Pancreas (tissue), 10 donors: ENCODE data around the gene COX19. TPM values are rescaled to one million over a fixed set of nuclear protein-coding genes. Genes with fewer than 3 reads are reported as not detected.

Source experiments
- ATAC-seq, 4 donors: fragments of 200-7000 bp; cut with Tn5 transposase; one replicate each; pipeline versions ENCODE4 v1.8.0 to v1.9.1; 2020; ENCODE audit warnings: mild to moderate bottlenecking in 4 of 4, moderate library complexity in 4 of 4
- DNase-seq, 6 donors: peaks; one replicate each; pipeline ENCODE4 v3.0.0-alpha.2; 2020
- FAIRE-seq: peaks from 2 replicates; lab custom pipeline; 2012; peaks lifted over from hg19 to GRCh38; lab: Jason Lieb, UNC
- H3K27ac ChIP-seq, 4 donors: fragments of 200-600 bp; sonication (generic); 1 replicate in 3 of 4; 2 replicates in 1 of 4; pipeline versions ENCODE4 v1.5.0 to v1.8.0; 2020
- H3K27me3 ChIP-seq, 4 donors: fragments of 200-600 bp; one replicate each; pipeline ENCODE4 v1.8.0; 2021
- H3K36me3 ChIP-seq, 3 donors: fragments of 200-600 bp; sonication (generic) in 1 of 3; one replicate each; pipeline versions ENCODE4 v1.5.0 to v1.8.0; 2020 to 2021
- H3K4me1 ChIP-seq, 3 donors: fragments of 200-600 bp; one replicate each; pipeline ENCODE4 v1.8.0; 2021
- H3K4me3 ChIP-seq, 4 donors: fragments of 200-600 bp; sonication (generic) in 2 of 4; one replicate each; pipeline versions ENCODE4 v1.5.0 to v1.8.0; 2020 to 2021
- H3K9me3 ChIP-seq, 4 donors: fragments of 200-600 bp; one replicate each; pipeline ENCODE4 v1.8.0; 2021
- WGBS, 2 donors: extraction: QIAGEN DNeasy Blood & Tissue Kit; methylation state at CpG; one replicate each; pipeline ENCODE4 v1.1.7; 2013; 5-methylcytosine and 5-hydroxymethylcytosine counted together
- intact Hi-C, 3 donors: fragments of 100-400 bp; cut with DNase I; formaldehyde crosslinking; loops; one replicate each; pipeline versions ENCODE4 v1.11.1 to v1.14.2; 2022
- polyA plus RNA-seq, 2 donors: library from polyadenylated mRNA; stranded (reverse); fragments of 200-250 nt; gene quantifications; one replicate each; pipeline ENCODE4 v1.2.3, GENCODE V29; 2013
- total RNA-seq, 6 donors: library from RNA; stranded (reverse); fragmentation: NEBNext Ultra II Directional in 4 of 6; extraction: Animal tissue kit (Norgen Biotek cat#: 25700) in 4 of 6; gene quantifications; one replicate each; pipeline versions ENCODE4 v1.2.1 to v1.2.4, GENCODE V29; 2021 to 2023
- TF ChIP-seq, protein P1 (sequence below), 4 donors: fragments of 200-600 bp; sonication (generic) in 3 of 4; IDR thresholded peaks; one replicate each; pipeline versions ENCODE4 v1.5.0 to v1.8.0; 2021; ENCODE audit warnings: antibody characterized with exemption in 4 of 4
- donor health status: healthy with polysubstance abuse.
- donor health status: DM: no; HTN: no; CAD: no; lungs with moderate emphysema.
- donor health status: DM: no; HTN: no; CAD: no.
- donor health status: control.
- donor health status: control.
- donor health status: Bipolar disorder and iron deficiency.
- donor health status: DM: yes; HTN: yes; CAD: no.
- donor health status: DM: no; HTN: no; CAD: no.
- donor health status: DM: no; HTN: no; CAD: no.
- donor health status: DM: yes; HTN: yes; CAD: no.

The COX19 gene
- total and polyA plus RNA-seq, 8 donors: 4.2 to 9.1 (median 6.4) TPM

DNA sequence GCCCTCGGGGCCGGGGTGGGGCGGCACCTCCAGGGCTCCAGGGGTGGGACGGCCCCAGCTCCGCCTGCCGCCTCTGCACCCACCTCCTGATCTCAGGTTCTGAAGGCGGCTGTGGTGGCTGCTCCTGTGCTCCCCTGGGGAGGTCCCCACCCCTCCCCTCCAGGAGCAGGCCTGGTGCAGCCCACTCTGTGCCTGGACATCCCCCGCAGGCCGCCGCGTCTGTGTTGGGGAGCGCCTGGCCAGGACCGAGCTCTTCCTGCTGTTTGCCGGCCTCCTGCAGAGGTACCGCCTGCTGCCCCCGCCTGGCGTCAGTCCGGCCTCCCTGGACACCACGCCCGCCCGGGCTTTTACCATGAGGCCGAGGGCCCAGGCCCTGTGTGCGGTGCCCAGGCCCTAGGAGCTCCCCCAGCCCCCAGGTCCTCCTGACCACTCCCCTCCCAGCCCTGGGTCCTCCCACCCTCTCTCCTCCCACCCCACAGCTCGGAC, 13.1 kb upstream of the COX19 start:
- peaks cover 3 to 5% (median 4%) of the 10 kb centered on the region in 3 donors for H3K4me1 ChIP-seq
- TF ChIP-seq, protein P1, sequence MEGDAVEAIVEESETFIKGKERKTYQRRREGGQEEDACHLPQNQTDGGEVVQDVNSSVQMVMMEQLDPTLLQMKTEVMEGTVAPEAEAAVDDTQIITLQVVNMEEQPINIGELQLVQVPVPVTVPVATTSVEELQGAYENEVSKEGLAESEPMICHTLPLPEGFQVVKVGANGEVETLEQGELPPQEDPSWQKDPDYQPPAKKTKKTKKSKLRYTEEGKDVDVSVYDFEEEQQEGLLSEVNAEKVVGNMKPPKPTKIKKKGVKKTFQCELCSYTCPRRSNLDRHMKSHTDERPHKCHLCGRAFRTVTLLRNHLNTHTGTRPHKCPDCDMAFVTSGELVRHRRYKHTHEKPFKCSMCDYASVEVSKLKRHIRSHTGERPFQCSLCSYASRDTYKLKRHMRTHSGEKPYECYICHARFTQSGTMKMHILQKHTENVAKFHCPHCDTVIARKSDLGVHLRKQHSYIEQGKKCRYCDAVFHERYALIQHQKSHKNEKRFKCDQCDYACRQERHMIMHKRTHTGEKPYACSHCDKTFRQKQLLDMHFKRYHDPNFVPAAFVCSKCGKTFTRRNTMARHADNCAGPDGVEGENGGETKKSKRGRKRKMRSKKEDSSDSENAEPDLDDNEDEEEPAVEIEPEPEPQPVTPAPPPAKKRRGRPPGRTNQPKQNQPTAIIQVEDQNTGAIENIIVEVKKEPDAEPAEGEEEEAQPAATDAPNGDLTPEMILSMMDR (IDR thresholded peaks at IDR 0.05): no peak
- peak overlapping the region in 1 of 4 donors; percentile 13 for H3K4me3 ChIP-seq
- H3K9me3 ChIP-seq: no peaks in the 10 kb centered on the region
- peak in 2 of 6 donors; percentile 55 to 85 for DNase-seq
- H3K36me3 ChIP-seq: no peaks in the 10 kb centered on the region
- H3K27me3 ChIP-seq: no peaks in the 10 kb centered on the region
- 39 to 58% methylated on average over 21 to 24 of the region's 24 CpGs for WGBS, 2 donors
- ATAC-seq: peak in 1 of 4 donors; percentile 4
- FAIRE-seq: no peak
- intact Hi-C loops: no loop called here
- H3K27ac ChIP-seq: no peak overlapping the region

GRCh38 chr7:987909-988308, 12.6 kb upstream of the COX19 start:
- FAIRE-seq: no peak
- no peaks in the 10 kb centered on the region for H3K36me3 ChIP-seq
- H3K4me1 ChIP-seq: peaks cover 3 to 5% (median 4%) of the 10 kb centered on the region in 3 donors
- ATAC-seq: no peak
- no peak overlapping the region for H3K27ac ChIP-seq
- 62 to 77% methylated on average over 6 of the region's 6 CpGs for WGBS, 2 donors
- intact Hi-C loops: no loop called here
- H3K9me3 ChIP-seq: no peaks in the 10 kb centered on the region
- H3K27me3 ChIP-seq: no peaks in the 10 kb centered on the region
- peak overlapping the region in 1 of 4 donors; percentile 13 for H3K4me3 ChIP-seq
- TF ChIP-seq, protein P1 (IDR thresholded peaks at IDR 0.05): no peak
- DNase-seq: peak in 2 of 6 donors; percentile 41 to 69

- Histone ChIP-seq H3K4me1 (peaks cover 3 to 5% (median 4%) of the 10 kb centered on the region in 3 donors), H3K36me3 (no peaks in the 10 kb centered on the region), H3K4me3 (peak overlapping the region in 1 of 4 donors; percentile 6), H3K27ac (peak overlapping the region in 1 of 4 donors; percentile 34), H3K9me3 (no peaks in the 10 kb centered on the region), H3K27me3 (no peaks in the 10 kb centered on the region)
- intact Hi-C loops: no loop called here
- WGBS, 2 donors: 80 to 85% methylated on average over 56 of the region's 56 CpGs
- peak in 2 of 6 donors; percentile 48 to 82 for DNase-seq
- no peak for FAIRE-seq
- TF ChIP-seq, protein P1 (IDR thresholded peaks at IDR 0.05): no peak
- ATAC-seq: no peak
Observed at GRCh38 chr7:986766-987751, 11.7 kb upstream of the COX19 start.

DNA sequence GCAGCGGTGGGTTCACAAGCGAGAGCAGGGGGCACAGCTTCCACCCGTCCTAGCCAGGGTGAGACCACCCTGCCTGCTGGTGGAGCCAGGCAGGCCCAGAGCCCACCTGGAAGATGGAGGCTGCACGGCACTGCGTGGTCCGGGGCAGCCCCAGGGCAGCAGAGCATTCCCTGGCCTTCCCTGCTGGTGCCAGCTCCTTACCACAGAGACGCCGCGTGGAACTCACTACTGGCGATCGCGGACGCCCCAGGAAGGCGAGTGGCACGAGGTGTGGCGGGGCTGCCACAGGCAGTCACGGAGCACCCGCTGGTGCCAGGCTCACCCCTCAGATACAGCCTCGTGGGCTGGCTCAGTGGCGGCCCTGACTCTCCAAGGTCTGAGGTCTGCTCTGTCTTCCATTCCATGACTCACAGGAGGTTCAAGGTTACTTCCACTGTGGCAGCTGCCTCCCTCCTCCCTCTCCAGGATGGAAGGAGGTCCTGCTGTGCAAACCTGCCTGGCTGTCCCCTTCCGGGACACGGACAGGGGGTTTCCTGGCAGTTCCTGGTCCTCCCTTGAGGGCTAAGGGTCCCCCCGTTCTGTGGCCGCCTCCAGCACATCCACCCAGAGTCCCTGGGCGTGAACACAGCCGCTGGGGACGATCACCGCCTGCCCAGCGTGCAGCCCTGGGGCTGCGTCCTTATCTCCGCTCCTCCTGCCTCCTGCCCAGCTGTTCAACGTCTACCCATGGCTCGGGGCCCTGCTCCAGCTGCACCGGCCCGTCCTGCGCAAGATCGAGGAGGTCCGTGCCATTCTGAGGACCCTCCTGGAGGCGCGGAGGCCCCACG, 10.8 kb upstream of the COX19 start:
- no peak for FAIRE-seq
- Histone ChIP-seq H3K4me3 (peak overlapping the region in 1 of 4 donors; percentile 6), H3K27ac (peak overlapping the region in 1 of 4 donors; percentile 34), H3K27me3 (no peaks in the 10 kb centered on the region), H3K9me3 (no peaks in the 10 kb centered on the region), H3K36me3 (no peaks in the 10 kb centered on the region), H3K4me1 (peaks cover 3 to 5% (median 4%) of the 10 kb centered on the region in 3 donors)
- 28 to 39% methylated on average over 41 of the region's 41 CpGs for WGBS, 2 donors
- ATAC-seq: peak; percentile 70 to 87 (median 78)
- peak in 5 of 6 donors; percentile 62 to 80 (median 70) for DNase-seq
- intact Hi-C loops: no loop called here
- TF ChIP-seq, protein P1 (IDR thresholded peaks at IDR 0.05): no peak
